ENCODE measurements around the gene DCBLD2. TPM values are rescaled to one million over a fixed set of nuclear protein-coding genes. Genes with fewer than 3 reads are reported as not detected.
A peak's percentile ranks its signal among the peaks of the same experiment; 100 is the strongest.

The DCBLD2 gene
- total RNA-seq, 2 experiments from 2014 or later, result 0.83 to 1.4 TPM

DNA sequence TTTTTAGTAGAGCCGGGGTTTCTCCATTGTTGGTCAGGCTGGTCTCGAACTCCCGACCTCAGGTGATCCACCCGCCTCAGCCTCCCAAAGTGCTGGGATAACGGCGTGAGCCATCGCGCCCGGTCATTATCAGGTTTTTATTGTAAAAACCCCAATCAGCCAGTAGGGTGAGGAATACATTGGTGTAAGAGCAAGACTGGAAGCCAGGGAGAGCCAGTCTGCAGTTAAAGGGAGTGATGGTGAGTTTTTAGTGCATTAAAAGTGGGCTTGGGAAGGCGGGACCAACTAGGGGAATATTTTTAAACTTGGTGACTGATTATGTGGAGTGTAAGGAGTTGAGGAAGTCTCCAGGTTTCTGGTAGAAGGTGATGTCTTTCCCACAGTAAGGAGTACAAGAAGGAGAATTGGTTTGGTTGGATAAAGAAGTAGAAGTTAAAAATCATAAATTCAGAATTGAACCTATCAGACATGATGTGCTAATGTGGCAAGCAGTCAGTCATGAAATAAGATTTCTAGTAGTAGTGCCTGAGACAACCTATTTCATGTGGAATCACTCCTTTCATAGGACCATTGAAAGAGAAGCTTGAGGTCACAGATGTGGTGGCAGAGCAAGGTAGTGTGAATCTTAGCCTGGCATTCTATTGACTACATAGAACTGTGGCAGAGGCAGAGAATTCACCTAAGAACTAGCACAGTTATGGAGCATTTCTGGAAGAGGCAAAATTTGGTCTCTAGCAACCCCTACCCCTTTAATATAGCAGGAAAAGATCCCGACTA is 2.4 kb upstream of the DCBLD2 start:
- CTCF ChIA-PET, result no interaction called here
- no peaks in the 10 kb centered on the region for H3K36me3 Mint-ChIP-seq (ENCODE audit: low read depth)
- DNase-seq, result no peak
- peaks cover 13% of the 10 kb centered on the region for H3K4me1 Mint-ChIP-seq
- no peak overlapping the region for H3K27ac Mint-ChIP-seq
- H3K9me3 Mint-ChIP-seq, result no peaks in the 10 kb centered on the region
- POLR2A ChIA-PET, result no interaction called here
- peaks cover 36% of the 10 kb centered on the region for H3K27me3 Mint-ChIP-seq
- no peak overlapping the region for H3K4me3 Mint-ChIP-seq

DNA sequence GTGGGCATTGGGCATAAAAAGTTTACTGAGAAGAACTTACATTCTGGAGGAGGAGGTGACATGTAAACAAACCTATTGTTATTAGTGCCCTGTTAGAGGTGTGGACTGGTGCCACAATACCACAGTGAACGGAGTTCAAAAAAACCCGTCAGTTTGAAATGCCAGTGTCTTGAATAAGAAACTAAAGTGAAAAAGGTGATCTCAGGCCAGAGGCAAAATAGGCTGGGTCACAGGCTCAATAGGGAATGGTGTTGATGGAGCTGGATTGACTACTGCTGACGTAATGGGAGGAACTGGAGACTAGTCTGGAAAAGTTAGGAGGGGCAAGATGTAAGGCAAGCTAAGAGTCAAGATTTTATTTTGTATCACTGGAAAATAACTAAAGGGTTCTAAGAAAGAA is 1.6 kb upstream of the DCBLD2 start:
- Mint-ChIP-seq H3K36me3 (ENCODE audit: low read depth) (no peaks in the 10 kb centered on the region), H3K4me1 (peaks cover 13% of the 10 kb centered on the region), H3K27me3 (peaks cover 30% of the 10 kb centered on the region), H3K9me3 (no peaks in the 10 kb centered on the region), H3K27ac (no peak overlapping the region), H3K4me3 (no peak overlapping the region)
- no peak for DNase-seq
- ChIA-PET POLR2A (no interaction called here), CTCF (no interaction called here)

DNA sequence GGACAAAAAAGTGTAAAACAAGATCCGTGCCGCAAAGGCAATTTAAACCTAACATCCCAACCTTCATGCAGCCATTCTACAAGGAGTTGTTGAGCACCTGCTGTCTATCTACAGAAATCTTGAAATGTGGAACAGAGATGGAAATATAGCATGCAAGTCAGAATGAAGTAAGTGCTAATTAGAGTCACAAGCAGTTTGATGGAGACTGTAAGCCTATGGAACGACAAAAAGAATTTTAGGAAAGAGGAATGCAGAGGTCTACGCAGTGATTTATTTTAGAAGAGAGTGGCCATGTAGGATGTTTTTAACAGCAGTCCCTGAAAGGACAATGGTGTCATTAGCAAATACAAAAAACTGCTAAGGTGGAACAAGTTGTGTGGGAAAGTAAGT is 851 bp upstream of the DCBLD2 start:
- H3K36me3 Mint-ChIP-seq (ENCODE audit: low read depth), result no peaks in the 10 kb centered on the region
- POLR2A ChIA-PET, result interaction anchor here (0.8 kb wide), 1 partner anchor 1081 kb away, joined by 3 read pairs; the partner anchor contains the start of gene CRYBG3
- H3K4me1 Mint-ChIP-seq, result peaks cover 13% of the 10 kb centered on the region
- H3K4me3 Mint-ChIP-seq, result peak overlapping the region; percentile 84
- DNase-seq, result no peak
- H3K27ac Mint-ChIP-seq, result no peak overlapping the region
- CTCF ChIA-PET, result interaction anchor here (0.6 to 1.4 kb wide), 6 partner anchors 45 to 863 kb away, joined by 3 to 8 read pairs (median 4); no protein-coding TSS in a partner anchor
- H3K9me3 Mint-ChIP-seq, result no peaks in the 10 kb centered on the region
- H3K27me3 Mint-ChIP-seq, result peaks cover 27% of the 10 kb centered on the region

GRCh38 chr3:98901119-98901391 is 440 bp downstream of the DCBLD2 start:
- ChIA-PET POLR2A (interaction anchor here (1.1 kb wide), 1 partner anchor 19 kb away, joined by 3 read pairs; no protein-coding TSS in a partner anchor), CTCF (interaction anchor here (1.4 kb wide), 3 partner anchors 46 to 862 kb away, joined by 3 to 6 read pairs (median 4); no protein-coding TSS in a partner anchor)
- Mint-ChIP-seq H3K4me3 (peak overlapping the region; percentile 84), H3K27ac (no peak overlapping the region), H3K36me3 (ENCODE audit: low read depth) (no peaks in the 10 kb centered on the region), H3K4me1 (peaks cover 13% of the 10 kb centered on the region), H3K9me3 (no peaks in the 10 kb centered on the region), H3K27me3 (peaks cover 28% of the 10 kb centered on the region)
- DNase-seq, result no peak

GRCh38 chr3:98900265-98901118 is 1.0 kb downstream of the DCBLD2 start:
- H3K4me1 Mint-ChIP-seq, result peaks cover 13% of the 10 kb centered on the region
- peak; percentile 17 for DNase-seq
- CTCF ChIA-PET, result no interaction called here

DNA sequence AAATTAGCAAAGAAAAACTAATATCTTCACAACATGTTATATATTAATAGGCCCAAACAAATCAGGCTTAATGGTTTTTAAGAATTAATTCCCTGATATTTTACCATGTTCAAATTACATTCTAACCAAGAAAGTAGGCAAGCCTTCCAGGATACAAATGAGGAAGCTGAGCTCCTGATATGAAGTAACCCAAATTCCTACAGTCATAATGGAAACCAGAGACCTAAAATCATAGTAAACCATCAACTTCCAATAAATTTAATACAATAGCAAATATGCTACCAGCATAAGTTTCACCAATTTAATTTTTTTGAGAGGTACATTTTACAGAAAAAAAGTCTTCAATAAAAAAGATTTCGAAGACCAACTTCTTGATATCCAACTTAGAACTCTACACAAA is 3.8 kb downstream of the DCBLD2 start:
- no peak overlapping the region for H3K27ac Mint-ChIP-seq
- CTCF ChIA-PET, result no interaction called here
- POLR2A ChIA-PET, result no interaction called here
- H3K27me3 Mint-ChIP-seq, result peaks cover 25% of the 10 kb centered on the region
- DNase-seq, result no peak
- no peaks in the 10 kb centered on the region for H3K9me3 Mint-ChIP-seq
- peaks cover 13% of the 10 kb centered on the region for H3K4me1 Mint-ChIP-seq
- no peak overlapping the region for H3K4me3 Mint-ChIP-seq
- H3K36me3 Mint-ChIP-seq (ENCODE audit: low read depth), result no peaks in the 10 kb centered on the region

More at GRCh38 chr3:98900265-98901118, 1.0 kb downstream of the DCBLD2 start:
- peaks cover 28% of the 10 kb centered on the region for H3K27me3 Mint-ChIP-seq
- POLR2A ChIA-PET, result no interaction called here
- no peaks in the 10 kb centered on the region for H3K36me3 Mint-ChIP-seq (ENCODE audit: low read depth)
- no peak overlapping the region for H3K27ac Mint-ChIP-seq
- peak overlapping the region; percentile 84 for H3K4me3 Mint-ChIP-seq
- no peaks in the 10 kb centered on the region for H3K9me3 Mint-ChIP-seq

- H3K4me3 Mint-ChIP-seq, result no peak overlapping the region
- H3K27ac Mint-ChIP-seq, result no peak overlapping the region
- H3K27me3 Mint-ChIP-seq, result peaks cover 11% of the 10 kb centered on the region
- POLR2A ChIA-PET, result no interaction called here
- no peaks in the 10 kb centered on the region for H3K4me1 Mint-ChIP-seq
- CTCF ChIA-PET, result no interaction called here
- no peak for DNase-seq
- no peaks in the 10 kb centered on the region for H3K9me3 Mint-ChIP-seq
- H3K36me3 Mint-ChIP-seq (ENCODE audit: low read depth), result no peaks in the 10 kb centered on the region
Observed at GRCh38 chr3:98894791-98895576, 6.5 kb downstream of the DCBLD2 start.

DNA sequence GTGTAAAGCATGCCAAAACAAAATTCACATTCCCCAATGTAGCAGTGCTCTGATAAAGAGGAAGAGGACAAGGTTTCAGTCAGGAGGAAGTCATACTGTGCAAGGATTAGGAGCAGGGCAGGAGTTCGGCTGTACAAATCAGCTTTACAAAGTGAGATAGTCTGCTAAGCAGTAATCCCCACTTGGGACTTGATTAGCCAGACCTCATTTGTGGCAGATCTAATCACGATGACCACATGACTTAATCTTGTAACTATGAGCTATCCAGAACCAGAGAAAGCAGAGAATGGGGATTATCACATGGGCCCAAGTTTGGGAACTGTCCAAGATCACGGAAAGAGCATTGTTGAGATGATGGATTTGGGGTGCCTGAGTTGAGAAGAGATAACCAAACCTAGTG is 7.8 kb downstream of the DCBLD2 start:
- H3K9me3 Mint-ChIP-seq, result no peaks in the 10 kb centered on the region
- peaks cover 4% of the 10 kb centered on the region for H3K27me3 Mint-ChIP-seq

DNA sequence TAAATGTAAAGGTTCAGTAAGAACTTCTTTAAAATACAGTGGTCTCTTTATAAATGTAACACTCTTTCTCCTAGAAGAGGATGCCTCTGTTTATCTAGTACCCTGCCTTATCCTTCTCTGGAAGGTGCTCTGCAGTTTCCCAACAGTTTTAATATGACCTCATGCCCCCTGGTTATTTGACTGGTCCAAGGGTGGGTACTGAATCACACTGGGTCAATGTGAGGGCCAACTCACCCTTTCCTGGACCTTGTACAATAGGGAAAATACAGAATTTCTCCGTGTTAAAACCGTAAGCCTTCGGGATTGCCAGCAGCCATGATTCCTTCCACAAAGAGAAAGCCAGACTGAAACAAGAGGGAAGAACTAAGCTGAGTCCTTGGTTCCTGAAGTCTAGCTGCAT is 9.2 kb downstream of the DCBLD2 start:
- H3K27me3 Mint-ChIP-seq, result peaks cover 6% of the 10 kb centered on the region
- no peaks in the 10 kb centered on the region for H3K36me3 Mint-ChIP-seq (ENCODE audit: low read depth)
- H3K27ac Mint-ChIP-seq, result no peak overlapping the region
- H3K4me1 Mint-ChIP-seq, result no peaks in the 10 kb centered on the region
- no peak for DNase-seq
- no peaks in the 10 kb centered on the region for H3K9me3 Mint-ChIP-seq
- POLR2A ChIA-PET, result no interaction called here
- H3K4me3 Mint-ChIP-seq, result no peak overlapping the region
- CTCF ChIA-PET, result no interaction called here

More for the DNA sequence above, 7.8 kb downstream of the DCBLD2 start:
- H3K4me1 Mint-ChIP-seq, result no peaks in the 10 kb centered on the region
- H3K36me3 Mint-ChIP-seq (ENCODE audit: low read depth), result no peaks in the 10 kb centered on the region
- H3K27ac Mint-ChIP-seq, result no peak overlapping the region
- POLR2A ChIA-PET, result no interaction called here
- CTCF ChIA-PET, result no interaction called here
- H3K4me3 Mint-ChIP-seq, result no peak overlapping the region
- DNase-seq, result no peak

DNA sequence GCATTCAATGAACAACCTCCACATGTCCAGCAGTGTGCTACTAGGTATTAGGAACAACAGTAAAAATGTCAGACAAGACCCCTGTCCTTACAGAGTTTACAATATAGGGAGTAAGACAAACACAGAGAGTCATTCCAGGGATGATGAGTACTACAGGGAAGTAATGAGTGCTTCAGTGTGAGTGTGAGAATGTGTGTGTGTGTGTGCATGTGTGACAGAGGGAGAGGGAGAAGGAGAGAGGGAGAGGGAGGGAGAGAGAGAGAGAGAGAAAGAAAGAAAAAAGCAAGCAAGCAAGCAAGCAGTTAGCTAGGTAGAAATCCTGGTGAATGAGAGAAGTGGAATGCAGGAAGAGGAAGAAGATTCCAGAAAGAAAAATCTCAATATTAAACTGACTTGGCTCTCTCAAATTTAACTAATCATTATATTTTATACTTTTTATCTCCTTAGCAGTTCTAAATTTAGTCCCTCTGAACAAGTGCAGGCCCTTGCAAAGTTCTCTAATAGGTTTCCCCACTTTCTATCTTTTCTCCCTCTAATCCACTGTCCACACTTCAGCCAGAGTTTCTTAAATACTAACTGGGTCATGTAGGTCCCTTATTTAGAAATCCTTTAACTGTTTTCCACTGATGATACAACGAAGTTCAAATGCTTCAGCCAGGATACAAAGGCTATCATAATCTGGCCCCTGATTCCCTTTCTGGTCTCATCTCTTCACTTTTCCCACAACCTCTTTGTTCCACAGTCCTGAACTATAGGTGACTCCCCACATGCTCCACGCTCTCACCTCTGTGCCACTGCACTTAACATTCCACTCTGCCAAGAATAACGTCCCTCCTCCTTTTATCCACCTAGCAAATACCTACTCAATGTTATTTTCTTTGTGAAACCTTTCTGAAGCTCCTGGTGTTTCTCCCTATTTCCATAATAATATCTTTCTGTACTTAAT is 10.3 kb downstream of the DCBLD2 start:
- Mint-ChIP-seq H3K27ac (no peak overlapping the region), H3K9me3 (no peaks in the 10 kb centered on the region), H3K4me1 (no peaks in the 10 kb centered on the region), H3K4me3 (no peak overlapping the region), H3K27me3 (peaks cover 3% of the 10 kb centered on the region), H3K36me3 (ENCODE audit: low read depth) (no peaks in the 10 kb centered on the region)
- POLR2A ChIA-PET, result no interaction called here
- DNase-seq, result no peak
- CTCF ChIA-PET, result no interaction called here

GRCh38 chr3:98890181-98890835 is 11.2 kb downstream of the DCBLD2 start:
- ChIA-PET CTCF (interaction anchor here (0.6 kb wide), 1 partner anchor 87 kb away, joined by 4 read pairs; no protein-coding TSS in a partner anchor), POLR2A (no interaction called here)
- Mint-ChIP-seq H3K4me3 (no peak overlapping the region), H3K27ac (no peak overlapping the region), H3K4me1 (no peaks in the 10 kb centered on the region), H3K9me3 (no peaks in the 10 kb centered on the region), H3K27me3 (peaks cover 3% of the 10 kb centered on the region), H3K36me3 (ENCODE audit: low read depth) (no peaks in the 10 kb centered on the region)
- DNase-seq, result no peak

DNA sequence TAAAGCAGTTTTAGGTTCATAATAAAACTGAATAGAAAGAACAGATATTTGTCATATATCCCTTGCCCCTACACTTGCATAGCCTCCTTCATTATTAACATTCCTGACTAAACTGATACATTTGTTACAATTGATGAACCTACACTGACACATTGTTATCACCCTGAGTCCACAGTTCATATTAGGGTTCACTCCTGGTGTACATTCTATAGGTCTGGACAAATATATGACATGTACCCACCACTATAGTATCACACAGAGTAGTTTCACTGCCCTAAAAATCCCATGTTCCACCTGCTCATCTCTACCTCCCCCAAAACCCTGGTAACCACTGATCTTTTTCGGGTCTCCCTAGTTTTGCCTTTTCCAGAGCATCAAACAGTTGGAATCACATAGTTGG is 13.8 kb downstream of the DCBLD2 start:
- H3K9me3 Mint-ChIP-seq, result no peaks in the 10 kb centered on the region
- DNase-seq, result no peak
- peaks cover 3% of the 10 kb centered on the region for H3K27me3 Mint-ChIP-seq
- ChIA-PET POLR2A (no interaction called here), CTCF (no interaction called here)
- no peak overlapping the region for H3K27ac Mint-ChIP-seq
- H3K36me3 Mint-ChIP-seq (ENCODE audit: low read depth), result no peaks in the 10 kb centered on the region
- H3K4me3 Mint-ChIP-seq, result no peak overlapping the region
- H3K4me1 Mint-ChIP-seq, result no peaks in the 10 kb centered on the region

Measured in activated CD4-positive, alpha-beta memory T cell treated with anti-CD3 and anti-CD28 coated beads, Interleukin-2, amount 10 ng/mL, durations not matched to agents 7 days and 5 days (primary cell).